Esophagus muscularis mucosa (tissue), 4 donors: Measurements from ENCODE around the gene HCLS1. TPM values are rescaled to one million over a fixed set of nuclear protein-coding genes. Genes with fewer than 3 reads are reported as not detected.
A peak's percentile ranks its signal among the peaks of the same experiment; 100 is the strongest.

Experiments used
- DNase-seq: peaks from one replicate; pipeline ENCODE4 v3.0.0-alpha.2; 2017; ENCODE audit errors: extremely low spot score
- H3K27ac ChIP-seq, 4 donors: fragments of 200-600 bp; sonication (generic); replicated peaks in 1 of 4; 1 replicate in 3 of 4; 2 replicates in 1 of 4; pipeline ENCODE4 v1.5.1; 2016 to 2019; ENCODE audit warnings: mild to moderate bottlenecking in 1 of 4
- H3K27me3 ChIP-seq, 4 donors: fragments of 200-600 bp; sonication (generic); one replicate each; pipeline versions ENCODE4 v1.5.1 to v1.6.0; 2016 to 2019
- H3K36me3 ChIP-seq, 4 donors: fragments of 200-600 bp; sonication (generic); one replicate each; pipeline ENCODE4 v1.5.1; 2016 to 2019
- H3K4me1 ChIP-seq, 4 donors: fragments of 200-600 bp; sonication (generic); one replicate each; pipeline ENCODE4 v1.5.1; 2016 to 2019
- H3K4me3 ChIP-seq, 4 donors: fragments of 200-600 bp; sonication (generic); 1 replicate in 2 of 4; 2 replicates in 2 of 4; pipeline ENCODE4 v1.5.1; 2016 to 2019; ENCODE audit warnings: mild to moderate bottlenecking in 4 of 4, moderate library complexity in 1 of 4
- H3K9me3 ChIP-seq, 4 donors: fragments of 200-600 bp; sonication (generic); 1 replicate in 3 of 4; 2 replicates in 1 of 4; pipeline ENCODE4 v1.5.1; 2016 to 2019
- EP300 ChIP-seq: sonication (generic); formaldehyde crosslinking; IDR thresholded peaks from one replicate; pipeline ENCODE4 v1.6.1; 2017; ENCODE audit warnings: antibody characterized with exemption
- POLR2A ChIP-seq: fragments of 450-650 bp; IDR thresholded peaks from one replicate; pipeline ENCODE4 v1.6.1; 2017; ENCODE audit warnings: antibody characterized with exemption, moderate library complexity, mild to moderate bottlenecking, low read depth
- POLR2AphosphoS5 ChIP-seq, 2 donors: sonication (generic); formaldehyde crosslinking; IDR thresholded peaks; one replicate each; pipeline ENCODE4 v1.6.1; 2017; ENCODE audit warnings: antibody characterized with exemption in 2 of 2
- whole genome bisulfite sequencing: methylation state at CpG from one replicate; pipeline ENCODE4 v1.1.5; 2018; 5-methylcytosine and 5-hydroxymethylcytosine counted together
- intact Hi-C: fragments of 100-400 bp; cut with DNase I; formaldehyde crosslinking; loops from one replicate; pipeline ENCODE4 v1.15.1; 2023
- total RNA-seq, 4 donors: library from RNA; depleted of rRNA; stranded (reverse); fragments of >200 nt; gene quantifications; one replicate each; pipeline versions ENCODE4 v1.1.0 to v1.2.1, GENCODE V29; 2016
- TF ChIP-seq, protein P1 (sequence below), 3 experiments: fragments of 200-600 bp in 2 of 3; fragments of 450-650 bp in 1 of 3; sonication (generic) in 2 of 3; IDR thresholded peaks; one replicate each; pipeline ENCODE4 v1.5.1; 2017 to 2019; ENCODE audit warnings: antibody characterized with exemption in 3 of 3, mild to moderate bottlenecking in 2 of 3, moderate library complexity in 1 of 3

HCLS1 gene
- total RNA-seq, 4 donors from 2014 or later: 20.5 to 71.7 (median 35.5) TPM

DNA sequence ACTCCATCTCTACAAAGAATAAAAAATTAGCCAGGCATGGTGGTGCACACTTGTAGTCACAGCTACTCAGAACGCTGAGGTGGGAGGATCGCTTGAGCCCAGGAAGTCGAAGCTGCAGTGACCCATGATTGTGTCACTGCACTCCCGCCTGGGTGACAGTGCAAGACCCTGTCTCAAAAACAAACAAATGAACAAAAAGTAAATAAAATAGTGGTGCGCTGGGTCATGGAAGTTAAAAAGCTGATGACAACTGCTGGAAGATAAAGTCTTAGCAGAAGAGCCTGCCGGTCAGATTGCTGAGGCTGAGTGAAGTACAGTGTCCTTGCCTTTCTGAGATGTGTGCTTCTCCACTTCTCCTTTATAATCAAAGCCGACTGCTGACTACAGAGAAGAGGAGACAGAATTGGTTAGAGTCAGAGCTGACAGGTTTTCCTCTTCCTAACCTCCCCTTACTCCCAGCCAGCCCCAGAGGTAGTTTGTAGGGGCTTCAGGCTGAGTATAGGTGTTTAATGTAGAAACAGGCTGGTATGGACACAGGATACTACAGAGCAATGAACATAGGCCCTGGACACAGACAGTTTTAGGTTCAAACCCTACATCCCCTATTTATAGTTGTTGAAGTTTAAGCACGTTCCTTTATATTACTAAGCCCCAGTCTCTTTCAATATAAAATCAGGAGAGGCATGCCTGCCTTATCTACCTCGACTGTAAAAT is 17.9 kb downstream of the HCLS1 start:
- Histone ChIP-seq H3K36me3 (peaks cover 0 to 5% (median 2%) of the 10 kb centered on the region in 4 donors), H3K4me3 (no peak overlapping the region), H3K27ac (no peak overlapping the region), H3K9me3 (no peaks in the 10 kb centered on the region), H3K27me3 (no peaks in the 10 kb centered on the region), H3K4me1 (peaks cover 0 to 13% (median 7%) of the 10 kb centered on the region in 4 donors)
- DNase-seq: peak; percentile 37
- TF ChIP-seq POLR2AphosphoS5 (IDR thresholded peaks at IDR 0.05) (no peak), EP300 (no peak), POLR2A (no peak)
- TF ChIP-seq, protein P1, sequence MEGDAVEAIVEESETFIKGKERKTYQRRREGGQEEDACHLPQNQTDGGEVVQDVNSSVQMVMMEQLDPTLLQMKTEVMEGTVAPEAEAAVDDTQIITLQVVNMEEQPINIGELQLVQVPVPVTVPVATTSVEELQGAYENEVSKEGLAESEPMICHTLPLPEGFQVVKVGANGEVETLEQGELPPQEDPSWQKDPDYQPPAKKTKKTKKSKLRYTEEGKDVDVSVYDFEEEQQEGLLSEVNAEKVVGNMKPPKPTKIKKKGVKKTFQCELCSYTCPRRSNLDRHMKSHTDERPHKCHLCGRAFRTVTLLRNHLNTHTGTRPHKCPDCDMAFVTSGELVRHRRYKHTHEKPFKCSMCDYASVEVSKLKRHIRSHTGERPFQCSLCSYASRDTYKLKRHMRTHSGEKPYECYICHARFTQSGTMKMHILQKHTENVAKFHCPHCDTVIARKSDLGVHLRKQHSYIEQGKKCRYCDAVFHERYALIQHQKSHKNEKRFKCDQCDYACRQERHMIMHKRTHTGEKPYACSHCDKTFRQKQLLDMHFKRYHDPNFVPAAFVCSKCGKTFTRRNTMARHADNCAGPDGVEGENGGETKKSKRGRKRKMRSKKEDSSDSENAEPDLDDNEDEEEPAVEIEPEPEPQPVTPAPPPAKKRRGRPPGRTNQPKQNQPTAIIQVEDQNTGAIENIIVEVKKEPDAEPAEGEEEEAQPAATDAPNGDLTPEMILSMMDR (IDR thresholded peaks at IDR 0.05): no peak
- 71% methylated on average over 9 of the region's 9 CpGs for WGBS
- intact Hi-C loops: no loop called here

DNA sequence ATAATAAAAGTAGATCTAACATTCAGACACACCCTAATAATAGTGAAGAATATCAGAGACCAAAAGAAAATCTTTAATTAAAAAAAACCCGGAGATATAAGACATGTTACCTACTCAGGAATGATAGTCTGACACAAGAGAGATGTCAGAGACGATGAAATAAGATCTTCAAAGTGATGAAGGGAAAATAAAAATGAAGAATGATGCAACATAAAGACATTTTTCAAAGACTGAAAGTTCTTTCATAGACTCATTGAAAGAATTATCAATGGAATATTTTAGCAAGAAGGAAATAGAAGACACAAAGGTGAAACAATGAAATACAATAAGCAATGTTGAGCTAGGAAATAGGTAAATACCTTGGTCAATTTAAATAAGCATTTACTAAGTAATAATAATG is 19.6 kb downstream of the HCLS1 start:
- no peak overlapping the region for H3K4me3 ChIP-seq
- intact Hi-C loops: no loop called here
- no peaks in the 10 kb centered on the region for H3K27me3 ChIP-seq
- peaks cover 0 to 19% (median 2%) of the 10 kb centered on the region in 4 donors for H3K36me3 ChIP-seq
- no peaks in the 10 kb centered on the region for H3K9me3 ChIP-seq
- H3K4me1 ChIP-seq: peaks cover 0 to 6% (median 0%) of the 10 kb centered on the region in 4 donors
- no peak overlapping the region for H3K27ac ChIP-seq
- WGBS: 88% methylated on average over 2 of the region's 2 CpGs
- no peak for DNase-seq
- TF ChIP-seq POLR2A (no peak), POLR2AphosphoS5 (IDR thresholded peaks at IDR 0.05) (no peak), EP300 (no peak)
- TF ChIP-seq, protein P1 (IDR thresholded peaks at IDR 0.05): no peak

- no peaks in the 10 kb centered on the region for H3K9me3 ChIP-seq
- intact Hi-C loops: no loop called here
These were observed 22.8 kb downstream of the HCLS1 start for GRCh38 chr3:121637922-121638321.

GRCh38 chr3:121630355-121630754 is 30.3 kb downstream of the HCLS1 start:
- Histone ChIP-seq H3K27me3 (no peaks in the 10 kb centered on the region), H3K36me3 (peaks cover 0 to 21% (median 9%) of the 10 kb centered on the region in 4 donors), H3K4me1 (no peaks in the 10 kb centered on the region), H3K27ac (no peak overlapping the region), H3K9me3 (no peaks in the 10 kb centered on the region), H3K4me3 (no peak overlapping the region)
- peak; percentile 12 for DNase-seq
- TF ChIP-seq POLR2AphosphoS5 (IDR thresholded peaks at IDR 0.05): no peak
- TF ChIP-seq POLR2A: no peak
- TF ChIP-seq EP300: no peak
- TF ChIP-seq, protein P1 (IDR thresholded peaks at IDR 0.05): no peak
- intact Hi-C loops: no loop called here
- 100% methylated on average over 1 of the region's 1 CpG for WGBS

More at GRCh38 chr3:121637922-121638321, 22.8 kb downstream of the HCLS1 start:
- no peak for DNase-seq
- TF ChIP-seq, protein P1 (IDR thresholded peaks at IDR 0.05): no peak
- no peak for TF ChIP-seq POLR2A
- TF ChIP-seq POLR2AphosphoS5 (IDR thresholded peaks at IDR 0.05): no peak
- H3K27me3 ChIP-seq: no peaks in the 10 kb centered on the region
- no peak overlapping the region for H3K4me3 ChIP-seq
- no peaks in the 10 kb centered on the region for H3K4me1 ChIP-seq
- H3K27ac ChIP-seq: no peak overlapping the region
- 88% methylated on average over 1 of the region's 1 CpG for WGBS
- H3K36me3 ChIP-seq: peaks cover 0 to 39% (median 7%) of the 10 kb centered on the region in 4 donors
